T-helper 2 cell (primary cell): Measurements from ENCODE around the gene NFASC.

Experiments
- DNase-seq, 5 experiments: peaks; one replicate each; pipeline versions ENCODE4 v3.0.0 to v3.0.0-alpha.2; 2012 to 2022
- total RNA-seq, 2 donors: gene quantifications; one replicate each; lab custom pipeline; 2026; lab: John Stamatoyannopoulos, UW

The NFASC gene
- 0 reads per million in 2 donors for total RNA-seq

GRCh38 chr1:204870160-204870912 lies at the start of gene NFASC:
NFASC (plus strand) TSS chr1:204870862; CDS start chr1:204944316, 73,454 bp downstream.
- DNase-seq: no peak

DNA sequence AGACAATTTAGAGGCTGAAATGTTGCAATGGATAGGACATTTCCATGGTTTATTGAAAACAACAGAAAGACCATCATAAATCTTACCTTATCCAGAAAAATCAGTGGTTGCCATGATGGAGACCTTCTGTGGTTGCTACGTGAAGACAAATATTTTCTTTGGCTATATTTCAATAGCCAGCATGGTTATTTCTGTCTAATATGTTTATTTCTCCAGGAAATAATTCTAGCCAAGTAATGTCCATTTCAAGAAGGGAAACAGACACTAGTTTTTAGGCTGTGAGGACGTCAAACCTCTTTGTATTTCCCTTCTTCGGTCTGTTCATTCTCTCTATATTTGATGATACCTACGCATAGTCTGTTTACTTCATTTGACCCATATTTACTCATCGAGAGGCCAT lies 49.2 kb upstream of the NFASC start:
- no peak for DNase-seq

GRCh38 chr1:204821924-204822323 lies 48.7 kb upstream of the NFASC start:
- no peak for DNase-seq

- DNase-seq: peak in 1 of 5 experiments; percentile 5
Observed at GRCh38 chr1:204826970-204827369, 43.7 kb upstream of the NFASC start.

- peak in 2 of 5 experiments; percentile 21 to 50 for DNase-seq
Observed at GRCh38 chr1:204828352-204828850, 42.3 kb upstream of the NFASC start.

DNA sequence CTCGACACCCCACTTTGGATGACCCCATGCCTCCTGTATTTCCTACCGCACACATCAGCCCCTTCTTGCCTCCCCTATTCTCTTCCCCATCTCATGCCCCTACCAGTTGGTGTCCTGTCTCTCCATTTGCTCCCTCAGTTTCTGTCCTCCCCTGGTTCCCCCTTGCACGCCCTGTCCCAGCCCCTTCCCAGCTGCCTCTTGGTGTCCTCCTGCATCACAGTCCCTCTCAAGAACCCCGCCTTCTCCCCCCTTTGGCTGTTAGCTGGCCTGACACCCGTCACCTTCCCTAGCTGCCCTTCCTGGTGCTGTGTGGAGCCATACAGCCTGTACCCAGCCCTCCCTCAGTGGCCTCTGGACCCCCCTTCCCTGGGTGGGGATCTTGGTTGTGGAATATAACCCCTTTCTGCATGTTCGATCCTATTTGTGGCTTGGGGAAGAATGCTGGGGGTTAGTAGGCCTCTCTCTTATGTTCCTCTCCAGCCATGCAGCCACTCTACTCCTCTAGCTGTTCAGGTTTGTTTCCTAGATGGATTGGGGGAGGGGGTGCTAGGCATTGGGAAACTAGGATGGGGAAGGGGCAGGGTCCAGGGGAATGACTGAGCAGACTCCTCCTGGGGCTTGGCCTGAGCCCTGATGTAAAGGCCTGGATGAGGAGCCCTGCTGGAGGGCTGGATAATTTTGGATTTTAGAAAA lies 41.4 kb upstream of the NFASC start:
- no peak for DNase-seq

DNA sequence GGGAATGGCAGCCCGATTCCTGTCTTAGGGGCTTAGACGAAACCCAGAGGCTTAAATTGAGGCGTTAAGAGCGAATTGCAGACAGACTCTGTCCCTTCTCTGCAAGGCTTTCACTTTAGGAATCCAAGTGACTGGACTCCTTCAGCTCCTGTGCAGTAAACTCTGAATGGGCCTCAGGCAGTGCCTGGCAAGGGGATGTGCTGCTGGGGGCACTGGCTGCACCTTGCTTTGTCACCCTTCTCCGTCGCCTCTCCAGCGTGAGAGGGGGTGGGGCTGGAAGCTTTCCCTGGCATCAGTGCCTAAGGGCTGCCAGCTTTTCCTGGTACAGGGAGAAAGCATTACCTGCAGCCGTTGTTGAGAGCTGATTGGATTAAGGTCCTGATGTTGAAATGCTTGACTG lies 39.9 kb upstream of the NFASC start:
- DNase-seq: no peak

- DNase-seq: no peak
Observed at GRCh38 chr1:204831186-204831585, 39.5 kb upstream of the NFASC start.

- DNase-seq: no peak
Observed at GRCh38 chr1:204834336-204834735, 36.3 kb upstream of the NFASC start.

DNA sequence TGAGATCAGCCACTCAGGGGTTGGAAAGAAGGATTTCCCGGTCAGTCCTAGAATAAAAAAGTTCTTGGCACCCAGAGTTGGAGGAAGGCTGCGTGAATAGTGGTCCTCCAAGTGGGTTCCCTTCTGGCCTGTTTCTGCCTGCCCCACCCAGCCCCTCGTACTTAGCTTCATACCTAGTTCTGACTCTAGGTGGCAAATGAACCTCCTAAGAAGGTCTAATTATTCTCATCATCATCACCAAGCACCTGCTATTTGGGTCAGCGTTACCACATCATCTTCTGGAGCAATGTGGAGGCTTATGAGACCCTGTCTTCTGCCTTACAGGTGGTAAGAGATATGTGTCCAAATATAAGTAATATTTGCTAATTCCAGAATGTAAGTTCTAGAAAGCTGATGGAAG lies 35.9 kb upstream of the NFASC start:
- no peak for DNase-seq

- no peak for DNase-seq
Observed at GRCh38 chr1:204835737-204836136, 34.9 kb upstream of the NFASC start.

- no peak for DNase-seq
Observed at GRCh38 chr1:204836856-204837255, 33.8 kb upstream of the NFASC start.

DNA sequence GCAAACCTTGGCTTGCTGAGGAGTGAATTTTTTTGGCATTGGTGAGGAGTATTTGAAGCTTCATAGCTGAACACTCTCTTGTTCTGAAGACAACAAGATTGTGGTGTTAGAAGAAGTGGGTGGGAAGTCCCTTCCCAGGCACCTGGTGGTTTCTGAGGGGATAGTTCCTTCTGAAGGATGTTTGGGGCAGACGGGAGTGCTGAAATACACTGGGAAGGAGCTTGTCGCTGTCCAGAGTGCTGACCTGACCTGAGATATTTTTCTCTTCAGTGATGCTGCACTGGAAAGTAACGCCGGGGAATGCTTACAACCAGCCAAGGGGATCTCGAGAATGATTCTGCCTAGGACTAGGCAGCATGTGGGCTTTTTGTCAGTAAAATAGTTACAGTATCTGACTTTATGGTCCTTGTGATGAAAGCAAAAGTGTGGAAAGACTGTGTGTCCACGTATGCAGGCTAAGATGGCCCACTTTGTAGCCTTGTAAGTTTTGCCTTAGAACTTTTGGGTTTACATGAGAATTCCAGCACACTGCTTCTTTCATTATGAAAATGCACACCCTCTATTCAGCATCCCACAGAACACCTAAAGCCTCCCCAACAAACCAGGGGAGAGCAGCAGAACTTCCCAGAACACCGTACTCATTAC lies 33.1 kb upstream of the NFASC start:
- DNase-seq: peak in 1 of 5 experiments; percentile 15

DNA sequence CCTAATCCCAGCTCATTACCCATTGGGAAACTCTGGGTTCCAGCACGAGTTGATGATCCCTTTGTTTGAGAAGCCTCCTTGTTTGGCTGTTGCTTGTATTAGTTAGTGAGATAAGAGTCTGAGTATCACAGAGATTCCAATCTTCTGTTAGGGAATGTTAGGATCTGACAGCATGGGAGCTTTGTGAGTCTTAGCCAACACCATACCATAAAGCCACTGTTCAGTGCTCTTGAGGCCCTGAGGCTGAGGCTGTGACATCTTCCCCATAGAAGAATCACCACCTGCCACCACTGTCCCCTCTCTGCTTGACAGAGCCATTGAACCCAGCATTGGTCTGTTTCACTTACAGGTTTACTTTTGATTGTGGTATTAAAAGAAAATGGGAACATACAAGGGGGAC lies 29.3 kb upstream of the NFASC start:
- no peak for DNase-seq

DNA sequence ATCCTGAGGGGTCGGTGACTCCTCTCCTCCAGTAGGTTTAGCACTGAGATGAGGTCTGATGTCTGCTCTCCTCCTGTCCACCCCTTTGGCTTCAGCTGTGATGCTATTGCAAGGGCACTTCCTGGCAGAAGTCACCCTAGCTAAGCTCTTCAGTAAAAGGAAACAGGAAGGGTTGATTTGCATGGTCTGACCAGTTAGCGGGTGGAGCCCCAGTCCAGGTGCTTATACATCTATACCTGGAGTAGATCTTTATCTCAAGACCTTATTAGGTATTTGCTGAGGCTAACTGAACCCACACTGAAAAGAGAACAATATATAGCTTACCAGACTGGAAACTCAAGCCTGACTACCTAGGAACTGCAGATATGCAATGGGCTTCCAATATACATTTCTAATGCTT lies 28.9 kb upstream of the NFASC start:
- no peak for DNase-seq

DNA sequence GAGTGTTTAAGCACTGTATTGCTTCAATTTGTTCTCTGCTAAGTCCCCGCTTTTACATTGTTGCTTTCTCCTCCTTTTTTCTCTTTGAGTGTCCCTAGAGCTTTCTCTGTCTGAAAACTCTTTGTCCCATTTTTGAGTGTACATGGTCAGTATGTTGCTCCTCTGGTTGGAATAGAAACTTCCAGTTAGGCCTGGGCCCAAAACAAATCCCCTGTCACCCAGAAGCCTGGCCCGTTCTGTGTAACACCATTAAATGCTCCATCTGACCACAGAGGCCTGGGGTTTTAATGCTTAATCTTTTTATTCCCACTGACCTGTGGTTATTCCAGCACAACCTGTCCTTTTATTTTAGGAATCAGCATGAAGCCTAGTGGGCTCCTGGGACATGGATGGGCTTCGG lies 28.3 kb upstream of the NFASC start:
- DNase-seq: no peak

DNA sequence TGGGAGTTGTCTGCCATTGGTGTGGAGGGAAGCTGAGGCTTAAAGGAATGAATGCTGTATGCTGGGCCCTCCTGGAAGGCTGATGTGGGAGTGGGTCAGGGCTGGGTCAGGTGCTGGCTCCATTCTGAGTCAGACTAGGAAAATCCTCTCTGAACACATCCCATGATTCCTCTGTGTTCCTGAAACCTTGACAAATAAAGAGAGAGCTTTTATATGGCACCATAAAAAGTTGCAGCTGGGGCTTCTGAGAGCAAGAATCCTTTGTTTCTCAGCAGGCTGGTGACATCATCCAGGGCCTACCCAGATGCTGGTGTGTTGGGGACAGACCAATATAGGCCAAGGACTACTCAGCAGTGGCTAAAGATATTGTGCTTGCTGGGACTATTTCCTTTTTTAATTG lies 27.8 kb upstream of the NFASC start:
- DNase-seq: no peak

DNA sequence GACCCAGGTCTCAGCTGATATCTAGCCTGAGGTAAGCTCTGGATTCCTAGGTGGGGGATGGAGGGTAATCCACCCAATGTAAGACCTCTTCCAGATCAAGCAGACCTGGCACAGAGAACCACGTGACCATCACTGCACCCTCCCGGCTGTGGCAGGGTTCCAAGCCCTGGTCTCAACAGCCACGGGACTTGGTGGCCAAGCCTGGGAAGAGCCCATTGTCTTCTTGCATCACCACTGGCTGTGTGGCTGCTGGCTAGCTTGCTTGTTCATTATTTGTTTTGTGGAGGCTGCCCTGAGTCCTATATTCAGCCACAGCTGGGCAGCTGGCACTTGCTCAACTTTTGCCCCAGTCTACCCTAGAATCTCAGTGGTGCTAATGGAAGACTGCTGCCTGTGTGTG lies 24.1 kb upstream of the NFASC start:
- no peak for DNase-seq

- DNase-seq: no peak
Observed at GRCh38 chr1:204848579-204848978, 22.1 kb upstream of the NFASC start.

GRCh38 chr1:204852854-204853253 lies 17.8 kb upstream of the NFASC start:
- no peak for DNase-seq

GRCh38 chr1:204853436-204853835 lies 17.2 kb upstream of the NFASC start:
- DNase-seq: no peak

DNA sequence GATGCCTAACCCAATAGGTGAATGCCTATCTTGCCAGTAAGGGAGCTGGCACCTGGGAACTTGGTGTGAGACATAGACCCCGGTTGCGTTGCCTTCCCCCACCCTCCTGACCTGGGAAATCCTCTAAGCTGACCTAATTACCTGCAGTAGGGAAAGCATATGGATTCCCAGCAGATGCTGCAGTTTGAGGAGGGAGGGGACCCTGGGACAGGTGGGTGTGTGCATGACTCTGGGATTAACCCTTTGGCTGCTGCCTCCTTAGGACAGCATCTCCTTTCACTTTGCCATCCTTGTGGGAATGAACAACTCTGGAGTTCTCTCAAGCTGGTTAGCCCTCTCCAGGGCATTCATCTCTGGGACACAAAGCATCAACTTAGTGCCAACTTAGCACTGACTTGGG lies 16.4 kb upstream of the NFASC start:
- DNase-seq: no peak

- no peak for DNase-seq
Observed at GRCh38 chr1:204858363-204858821, 12.3 kb upstream of the NFASC start.

- no peak for DNase-seq
Observed at GRCh38 chr1:204859861-204860267, 10.8 kb upstream of the NFASC start.
